Astrocyte (in vitro differentiated cells and primary cell): ENCODE data around the gene SCIMP. TPM values are rescaled to one million over a fixed set of nuclear protein-coding genes. Genes with fewer than 3 reads are reported as not detected.
"Not testable (repeated sequence)": the region's sequence is repeated elsewhere in the genome, so short reads cannot be mapped to it uniquely, and the experiment has no call there.

Experiments used
- DNase-seq: peaks from one replicate; pipeline ENCODE4 v3.0.0-alpha.2; 2010; ENCODE audit warnings: low read depth
- FAIRE-seq: peaks from 2 replicates; lab custom pipeline; 2011; peaks lifted over from hg19 to GRCh38; lab: Jason Lieb, UNC
- H2AFZ ChIP-seq: 2 replicates; pipeline ENCODE4 v1.6.0; 2012; ENCODE audit warnings: low read depth, low read length, inconsistent platforms
- H3K27ac ChIP-seq: 2 replicates; pipeline ENCODE4 v1.5.1; 2011; ENCODE audit warnings: low read depth, low read length, inconsistent platforms
- H3K27me3 ChIP-seq: 2 replicates; pipeline ENCODE4 v1.6.0; 2011; ENCODE audit warnings: low read length, inconsistent platforms; ENCODE audit not compliant: insufficient read depth
- H3K36me3 ChIP-seq: 2 replicates; pipeline ENCODE4 v1.5.1; 2011; ENCODE audit warnings: low read length, inconsistent platforms; ENCODE audit not compliant: insufficient read depth
- H3K4me1 ChIP-seq: 2 replicates; pipeline ENCODE4 v1.5.1; 2011; ENCODE audit warnings: low read length, inconsistent platforms; ENCODE audit not compliant: insufficient read depth
- H3K4me2 ChIP-seq: 2 replicates; pipeline ENCODE4 v1.6.0; 2012; ENCODE audit warnings: low read length, inconsistent platforms
- H3K4me3 ChIP-seq: 2 replicates; pipeline ENCODE4 v1.5.1; 2011; ENCODE audit warnings: low read depth, mild to moderate bottlenecking, low read length, inconsistent platforms; ENCODE audit not compliant: insufficient read depth
- H3K79me2 ChIP-seq: 2 replicates; pipeline ENCODE4 v1.6.0; 2012; ENCODE audit warnings: mild to moderate bottlenecking, low read length, inconsistent platforms; ENCODE audit not compliant: insufficient read depth
- H3K9ac ChIP-seq: 2 replicates; pipeline ENCODE4 v1.6.0; 2012; ENCODE audit warnings: mild to moderate bottlenecking, low read length, inconsistent platforms
- H3K9me3 ChIP-seq: 2 replicates; pipeline ENCODE4 v1.5.1; 2012; ENCODE audit warnings: low read depth, mild to moderate bottlenecking, low read length, inconsistent platforms; ENCODE audit not compliant: insufficient read depth
- H4K20me1 ChIP-seq: 2 replicates; pipeline ENCODE4 v1.6.0; 2012; ENCODE audit warnings: low read length, inconsistent platforms; ENCODE audit not compliant: insufficient read depth
- H3K27ac Mint-ChIP-seq: one replicate; pipeline ENCODE4 v1.8.0; 2021; ENCODE audit warnings: mild to moderate bottlenecking, mixed read lengths; ENCODE audit not compliant: unreplicated experiment
- H3K27me3 Mint-ChIP-seq: one replicate; pipeline ENCODE4 v1.8.0; 2021; ENCODE audit warnings: low read depth, mixed read lengths; ENCODE audit not compliant: unreplicated experiment
- H3K36me3 Mint-ChIP-seq: one replicate; pipeline ENCODE4 v1.8.0; 2021; ENCODE audit warnings: low read depth, mixed read lengths; ENCODE audit not compliant: unreplicated experiment
- H3K4me1 Mint-ChIP-seq: one replicate; pipeline ENCODE4 v1.8.0; 2021; ENCODE audit warnings: low read depth, mixed read lengths; ENCODE audit not compliant: unreplicated experiment
- H3K4me3 Mint-ChIP-seq: one replicate; pipeline ENCODE4 v1.8.0; 2021; ENCODE audit warnings: mild to moderate bottlenecking, moderate library complexity, mixed read lengths; ENCODE audit not compliant: unreplicated experiment
- H3K9me3 Mint-ChIP-seq: one replicate; pipeline ENCODE4 v1.8.0; 2021; ENCODE audit warnings: mild to moderate bottlenecking, mixed read lengths; ENCODE audit not compliant: unreplicated experiment
- EZH2 ChIP-seq: IDR thresholded peaks from 2 replicates; pipeline ENCODE4 v1.6.1; 2012; ENCODE audit warnings: mild to moderate bottlenecking, low read length, inconsistent platforms; ENCODE audit not compliant: insufficient read depth
- total RNA-seq: library from RNA; stranded (reverse); gene quantifications from 2 replicates; pipeline ENCODE4 v1.2.1, GENCODE V29; 2021
- TF ChIP-seq, protein P1 (sequence below): IDR thresholded peaks from 2 replicates; pipeline ENCODE4 v1.5.1; 2011; ENCODE audit warnings: low read depth, mild to moderate bottlenecking, inconsistent platforms, low read length, moderate library complexity; ENCODE audit not compliant: insufficient read depth

SCIMP gene
- total RNA-seq, 1 donor from 2014 or later, result not detected

DNA sequence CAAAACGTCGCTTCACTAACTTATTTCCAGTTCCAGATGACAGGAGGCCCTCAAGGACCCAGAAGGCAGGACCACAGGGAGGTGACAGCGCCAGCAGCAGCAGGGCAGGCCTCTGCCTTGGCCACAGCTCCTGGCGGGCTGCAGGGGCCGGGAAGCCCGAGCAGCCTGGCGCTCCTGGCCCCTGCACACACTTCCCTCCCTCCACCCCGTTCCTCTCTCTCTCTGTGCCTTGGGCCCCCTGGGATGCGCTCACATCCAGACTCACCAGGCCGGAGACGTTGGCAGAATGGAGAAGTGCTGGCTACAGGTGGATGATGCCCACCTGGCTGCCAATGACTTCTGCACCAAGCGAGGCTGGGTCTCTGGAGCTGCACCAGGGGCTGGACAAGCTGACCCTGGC is 55.7 kb downstream of the SCIMP start:
- H4K20me1 ChIP-seq, result no peaks in the 10 kb centered on the region
- no peaks in the 10 kb centered on the region for H3K27me3 ChIP-seq
- no peak for TF ChIP-seq EZH2
- TF ChIP-seq, protein P1, sequence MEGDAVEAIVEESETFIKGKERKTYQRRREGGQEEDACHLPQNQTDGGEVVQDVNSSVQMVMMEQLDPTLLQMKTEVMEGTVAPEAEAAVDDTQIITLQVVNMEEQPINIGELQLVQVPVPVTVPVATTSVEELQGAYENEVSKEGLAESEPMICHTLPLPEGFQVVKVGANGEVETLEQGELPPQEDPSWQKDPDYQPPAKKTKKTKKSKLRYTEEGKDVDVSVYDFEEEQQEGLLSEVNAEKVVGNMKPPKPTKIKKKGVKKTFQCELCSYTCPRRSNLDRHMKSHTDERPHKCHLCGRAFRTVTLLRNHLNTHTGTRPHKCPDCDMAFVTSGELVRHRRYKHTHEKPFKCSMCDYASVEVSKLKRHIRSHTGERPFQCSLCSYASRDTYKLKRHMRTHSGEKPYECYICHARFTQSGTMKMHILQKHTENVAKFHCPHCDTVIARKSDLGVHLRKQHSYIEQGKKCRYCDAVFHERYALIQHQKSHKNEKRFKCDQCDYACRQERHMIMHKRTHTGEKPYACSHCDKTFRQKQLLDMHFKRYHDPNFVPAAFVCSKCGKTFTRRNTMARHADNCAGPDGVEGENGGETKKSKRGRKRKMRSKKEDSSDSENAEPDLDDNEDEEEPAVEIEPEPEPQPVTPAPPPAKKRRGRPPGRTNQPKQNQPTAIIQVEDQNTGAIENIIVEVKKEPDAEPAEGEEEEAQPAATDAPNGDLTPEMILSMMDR, result no peak
- Mint-ChIP-seq H3K27ac (no peak overlapping the region), H3K4me3 (no peak overlapping the region), H3K4me1 (no peaks in the 10 kb centered on the region), H3K9me3 (peaks cover 59% of the 10 kb centered on the region), H3K36me3 (peaks cover 73% of the 10 kb centered on the region), H3K27me3 (no peaks in the 10 kb centered on the region)
- no peak overlapping the region for H3K4me2 ChIP-seq
- H3K36me3 ChIP-seq, result peaks cover 6% of the 10 kb centered on the region
- H3K79me2 ChIP-seq, result no peaks in the 10 kb centered on the region
- no peak for DNase-seq
- no peak overlapping the region for H3K9ac ChIP-seq
- no peak overlapping the region for H2AFZ ChIP-seq
- FAIRE-seq, result no peak
- H3K4me1 ChIP-seq, result no peaks in the 10 kb centered on the region
- no peak overlapping the region for H3K27ac ChIP-seq
- no peak overlapping the region for H3K4me3 ChIP-seq
- H3K9me3 ChIP-seq, result peaks cover 65% of the 10 kb centered on the region

- not testable (repeated sequence) for H3K9ac ChIP-seq, DNase-seq, H3K36me3 ChIP-seq, H3K4me1 Mint-ChIP-seq, H3K27ac Mint-ChIP-seq, H2AFZ ChIP-seq, H4K20me1 ChIP-seq, H3K4me3 Mint-ChIP-seq, FAIRE-seq, H3K27ac ChIP-seq, H3K4me2 ChIP-seq, H3K27me3 ChIP-seq, H3K4me3 ChIP-seq, H3K27me3 Mint-ChIP-seq, H3K4me1 ChIP-seq, H3K79me2 ChIP-seq
- Mint-ChIP-seq H3K9me3 (peaks cover 25% of the 10 kb centered on the region), H3K36me3 (peaks cover 44% of the 10 kb centered on the region)
- H3K9me3 ChIP-seq, result peaks cover 26% of the 10 kb centered on the region
These were observed 59.6 kb downstream of the SCIMP start for GRCh38 chr17:5175027-5175426.

DNA sequence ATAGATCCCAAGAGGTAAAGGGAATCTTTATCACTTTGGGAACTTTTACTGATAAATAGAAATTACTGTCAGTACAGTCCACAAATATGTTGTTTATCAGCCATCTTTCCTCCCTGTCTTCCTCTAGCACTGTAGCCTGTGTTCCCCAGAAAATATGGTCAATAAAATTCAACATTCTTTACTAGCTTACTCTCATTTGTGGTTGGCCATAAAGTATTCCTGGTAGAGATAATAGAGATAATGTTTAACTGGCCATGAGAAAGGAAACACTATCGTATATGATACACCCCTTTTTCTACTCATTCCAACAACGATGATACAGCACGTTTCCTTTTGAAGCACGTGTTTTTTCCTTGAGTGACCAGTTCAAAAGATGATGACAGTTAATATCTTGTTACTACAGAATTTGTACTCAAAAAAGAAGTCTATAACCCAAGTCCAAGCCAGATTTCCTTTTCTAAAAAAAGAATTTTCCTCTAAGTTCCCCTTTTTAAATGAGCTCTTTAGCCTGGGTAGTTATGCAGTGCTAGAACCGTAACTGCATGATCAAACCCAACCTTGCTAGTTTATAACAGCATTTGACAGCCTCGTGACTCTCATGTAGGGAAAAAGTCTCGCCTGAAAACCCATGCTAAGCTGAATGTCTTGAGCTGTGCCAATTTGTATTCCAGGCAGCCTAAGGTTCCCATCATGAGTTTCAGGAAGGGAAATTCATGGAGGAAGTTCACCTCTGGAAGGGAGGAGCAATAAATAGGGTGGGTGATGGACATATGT is 68.7 kb downstream of the SCIMP start:
- not testable (repeated sequence) for H3K4me3 Mint-ChIP-seq, H3K4me3 ChIP-seq, H2AFZ ChIP-seq, H3K9me3 ChIP-seq, H3K27me3 ChIP-seq, H3K36me3 Mint-ChIP-seq, H3K4me1 ChIP-seq, H3K9me3 Mint-ChIP-seq, H4K20me1 ChIP-seq, H3K27me3 Mint-ChIP-seq, H3K9ac ChIP-seq, FAIRE-seq, H3K27ac ChIP-seq, H3K27ac Mint-ChIP-seq, H3K4me2 ChIP-seq, H3K36me3 ChIP-seq, H3K79me2 ChIP-seq
- H3K4me1 Mint-ChIP-seq, result peaks cover 10% of the 10 kb centered on the region
- peak; percentile 66 for DNase-seq
